ENCODE data around the gene GPR52.

GRCh38 chr1:174415506-174415905 lies 32.3 kb upstream of the GPR52 start:
- TF ChIP-seq POLR2A (IDR thresholded peaks at IDR 0.05; ENCODE audit: low read depth, low read length) (no peak), POLR2AphosphoS5 (IDR thresholded peaks at IDR 0.05; ENCODE audit: low read depth, low read length) (no peak), TAF1 (IDR thresholded peaks at IDR 0.05; ENCODE audit: borderline replicate concordance, low read depth, low read length) (no peak)
